ENCODE results near the gene UGT2B17.
"Not testable (repeated sequence)": the region's sequence is repeated elsewhere in the genome, so short reads cannot be mapped to it uniquely, and the experiment has no call there.

DNA sequence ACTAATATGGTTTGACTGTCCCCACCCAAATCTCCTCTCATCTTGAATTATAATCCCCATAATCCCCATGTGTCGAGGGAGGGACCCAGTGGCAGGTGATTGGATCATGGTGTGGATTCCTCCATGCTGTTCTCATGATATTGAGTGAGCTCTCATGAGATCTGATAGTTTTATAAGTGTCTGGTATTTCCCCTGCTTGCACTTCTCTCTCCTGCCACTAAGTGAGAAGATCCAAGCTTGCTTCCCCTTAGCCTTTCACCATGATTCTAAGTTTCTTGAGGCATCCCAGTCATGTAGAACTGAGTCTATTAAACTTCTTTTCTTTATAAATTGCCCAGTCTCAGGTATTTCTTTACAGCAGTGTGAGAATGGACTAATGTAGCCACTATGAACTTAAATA, 9.8 kb downstream of the UGT2B17 start:
- TF ChIP-seq CTCF (conservative IDR thresholded peaks at IDR 0.05; ENCODE audit: low read depth, low read length); EZH2 (IDR thresholded peaks at IDR 0.05; ENCODE audit: borderline replicate concordance, low read depth, low read length, poor library complexity, severe bottlenecking): not testable (repeated sequence)
